ENCODE results near the gene MAP7. TPM values are rescaled to one million over a fixed set of nuclear protein-coding genes. Genes with fewer than 3 reads are reported as not detected.
"Not testable (repeated sequence)": the region's sequence is repeated elsewhere in the genome, so short reads cannot be mapped to it uniquely, and the experiment has no call there.

MAP7 gene
- total RNA-seq, 4 donors from 2014 or later, result 40.6 to 61.3 (median 46.6) TPM

- TF ChIP-seq POLR2AphosphoS5 (IDR thresholded peaks at IDR 0.05), result no peak
- TF ChIP-seq POLR2A (IDR thresholded peaks at IDR 0.05), result no peak
- no peak for TF ChIP-seq EP300 (IDR thresholded peaks at IDR 0.05; ENCODE audit: low read depth)
- TF ChIP-seq CTCF (IDR thresholded peaks at IDR 0.05), result no peak
- H3K9me3 ChIP-seq, result no peaks in the 10 kb centered on the region
- no peaks in the 10 kb centered on the region for H3K27me3 ChIP-seq
- intact Hi-C loops (cut with DNase I; ENCODE audit: low total_unique reads) (no loop called here), in situ Hi-C loops (cut with MboI; ENCODE audit: low pct_ligation_motif_present in 1 of 4, low pct_unique_long_range_greater_than_20kb in 1 of 4, low sequenced_read_pairs in 3 of 4) (loop anchor here in 1 of 4 donors (25.0 kb wide), 1 partner anchor 139 kb away; no protein-coding TSS in a partner anchor)
- H3K27ac ChIP-seq, result no peak overlapping the region
- DNase-seq, result no peak
- no peaks in the 10 kb centered on the region for H3K36me3 ChIP-seq
- H3K4me1 ChIP-seq, result no peaks in the 10 kb centered on the region
- 72 to 84% methylated on average over 3 of the region's 3 CpGs for WGBS, 2 donors (ENCODE audit: low coverage in 1 of 2)
- no peak overlapping the region for H3K4me3 ChIP-seq
Measured at GRCh38 chr6:136398453-136398852, 151.8 kb downstream of the MAP7 start.

- H3K27me3 ChIP-seq, result no peaks in the 10 kb centered on the region
- intact Hi-C loops (cut with DNase I; ENCODE audit: low total_unique reads), result no loop called here
Measured at GRCh38 chr6:136396908-136397307, 153.3 kb downstream of the MAP7 start.

GRCh38 chr6:136390959-136391358 lies 159.3 kb downstream of the MAP7 start:
- DNase-seq; intact Hi-C loops (cut with DNase I; ENCODE audit: low total_unique reads): not testable (repeated sequence)

More at GRCh38 chr6:136396908-136397307, 153.3 kb downstream of the MAP7 start:
- in situ Hi-C loops (cut with MboI; ENCODE audit: low pct_ligation_motif_present in 1 of 4, low pct_unique_long_range_greater_than_20kb in 1 of 4, low sequenced_read_pairs in 3 of 4), result loop anchor here in 1 of 4 donors (25.0 kb wide), 1 partner anchor 140 kb away; no protein-coding TSS in a partner anchor
- WGBS, 2 donors (ENCODE audit: low coverage in 1 of 2), result 96 to 100% methylated on average over 1 of the region's 1 CpG
- H3K9me3 ChIP-seq, result no peaks in the 10 kb centered on the region
- H3K36me3 ChIP-seq, result no peaks in the 10 kb centered on the region
- TF ChIP-seq CTCF (IDR thresholded peaks at IDR 0.05) (no peak), POLR2A (IDR thresholded peaks at IDR 0.05) (no peak), POLR2AphosphoS5 (IDR thresholded peaks at IDR 0.05) (no peak)
- H3K4me1 ChIP-seq, result no peaks in the 10 kb centered on the region
- H3K27ac ChIP-seq, result no peak overlapping the region
- DNase-seq, result no peak
- H3K4me3 ChIP-seq, result no peak overlapping the region

GRCh38 chr6:136387316-136387715 lies 162.9 kb downstream of the MAP7 start:
- DNase-seq, result no peak
- intact Hi-C loops (cut with DNase I; ENCODE audit: low total_unique reads), result no loop called here
- peaks cover 0 to 7% (median 0%) of the 10 kb centered on the region in 4 donors for H3K36me3 ChIP-seq
- 83 to 92% methylated on average over 4 of the region's 4 CpGs for WGBS, 2 donors (ENCODE audit: low coverage in 1 of 2)
- no peak overlapping the region for H3K27ac ChIP-seq
- H3K27me3 ChIP-seq, result no peaks in the 10 kb centered on the region
- H3K9me3 ChIP-seq, result no peaks in the 10 kb centered on the region
- H3K4me3 ChIP-seq, result no peak overlapping the region
- in situ Hi-C loops (cut with MboI; ENCODE audit: low pct_ligation_motif_present in 1 of 4, low pct_unique_long_range_greater_than_20kb in 1 of 4, low sequenced_read_pairs in 3 of 4), result loop anchor here in 2 of 4 donors (10.0 to 25.0 kb wide), 2 partner anchors 150 to 157 kb away; no protein-coding TSS in a partner anchor
- TF ChIP-seq CTCF (IDR thresholded peaks at IDR 0.05), result no peak
- no peak for TF ChIP-seq POLR2AphosphoS5 (IDR thresholded peaks at IDR 0.05)
- TF ChIP-seq EP300 (IDR thresholded peaks at IDR 0.05; ENCODE audit: low read depth), result no peak
- H3K4me1 ChIP-seq, result peaks cover 0 to 3% (median 0%) of the 10 kb centered on the region in 4 donors

More at GRCh38 chr6:136390959-136391358, 159.3 kb downstream of the MAP7 start:
- H3K27ac ChIP-seq, H3K9me3 ChIP-seq, H3K4me3 ChIP-seq, H3K36me3 ChIP-seq, H3K4me1 ChIP-seq, H3K27me3 ChIP-seq: not testable (repeated sequence)
- 50 to 64% methylated on average over 1 to 2 of the region's 2 CpGs for WGBS, 2 donors (ENCODE audit: low coverage in 1 of 2)
- in situ Hi-C loops (cut with MboI; ENCODE audit: low pct_ligation_motif_present in 1 of 4, low pct_unique_long_range_greater_than_20kb in 1 of 4, low sequenced_read_pairs in 3 of 4), result loop anchor here in 1 of 4 donors (25.0 kb wide), 1 partner anchor 146 kb away; no protein-coding TSS in a partner anchor

All from transverse colon (tissue), 4 donors.